DMS114 treated with DMSO at 0.1 percent for 48 hours (cell line): ENCODE measurements around the gene HOXA4.

ENCODE experiments used
- DNase-seq: peaks from one replicate; lab custom pipeline; 2025; ENCODE audit not compliant: unreplicated experiment; lab: John Stamatoyannopoulos, UW

The HOXA4 gene

GRCh38 chr7:27117887-27118491 lies 12.6 kb downstream of the HOXA4 start:
- no peak for DNase-seq

DNA sequence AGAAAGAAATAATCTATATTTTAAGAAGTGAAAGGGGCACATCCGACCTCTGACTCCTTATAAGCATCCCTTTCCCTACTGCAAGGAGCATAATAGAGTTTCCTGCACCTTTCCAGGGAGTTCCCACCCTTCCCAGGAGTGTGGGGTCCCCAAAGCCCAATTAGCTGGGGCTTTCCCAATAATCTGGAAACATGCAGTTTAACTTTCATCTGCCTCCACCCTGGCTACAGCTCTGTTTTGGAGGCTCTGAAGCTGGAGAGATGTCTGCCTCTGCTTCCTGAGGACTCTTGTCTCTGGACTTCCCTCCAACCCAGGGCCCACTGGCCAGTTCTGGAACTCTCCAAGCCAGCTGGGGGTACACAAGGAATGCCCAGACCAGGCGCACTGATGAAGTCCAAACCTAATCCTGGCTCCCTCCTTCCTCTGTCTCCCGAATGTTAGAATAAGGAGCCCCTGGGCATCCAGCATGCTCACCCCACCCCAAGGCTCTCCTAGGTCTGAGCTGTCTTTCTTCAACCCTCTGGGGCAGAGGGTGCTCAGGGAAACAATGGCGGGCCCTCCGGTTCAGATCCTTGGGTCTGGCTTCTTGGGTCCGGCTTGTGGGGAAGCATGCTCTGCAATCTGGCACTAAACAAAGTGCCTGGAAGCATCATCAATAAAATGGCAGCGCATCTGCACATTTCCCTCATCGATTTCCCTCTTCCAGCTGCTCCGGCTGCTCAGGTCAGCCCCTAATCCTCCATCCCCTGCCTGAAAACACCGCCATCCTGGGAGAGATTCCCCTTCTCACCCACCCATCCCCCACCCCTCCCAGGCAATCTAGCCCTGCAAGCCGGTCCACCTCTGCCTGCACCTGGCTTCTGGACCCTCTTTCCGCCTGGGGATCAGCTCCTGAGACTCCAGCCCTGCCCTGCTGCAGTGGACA lies 13.3 kb downstream of the HOXA4 start:
- no peak for DNase-seq

- no peak for DNase-seq
Observed at GRCh38 chr7:27116031-27116961, 14.3 kb downstream of the HOXA4 start.

DNA sequence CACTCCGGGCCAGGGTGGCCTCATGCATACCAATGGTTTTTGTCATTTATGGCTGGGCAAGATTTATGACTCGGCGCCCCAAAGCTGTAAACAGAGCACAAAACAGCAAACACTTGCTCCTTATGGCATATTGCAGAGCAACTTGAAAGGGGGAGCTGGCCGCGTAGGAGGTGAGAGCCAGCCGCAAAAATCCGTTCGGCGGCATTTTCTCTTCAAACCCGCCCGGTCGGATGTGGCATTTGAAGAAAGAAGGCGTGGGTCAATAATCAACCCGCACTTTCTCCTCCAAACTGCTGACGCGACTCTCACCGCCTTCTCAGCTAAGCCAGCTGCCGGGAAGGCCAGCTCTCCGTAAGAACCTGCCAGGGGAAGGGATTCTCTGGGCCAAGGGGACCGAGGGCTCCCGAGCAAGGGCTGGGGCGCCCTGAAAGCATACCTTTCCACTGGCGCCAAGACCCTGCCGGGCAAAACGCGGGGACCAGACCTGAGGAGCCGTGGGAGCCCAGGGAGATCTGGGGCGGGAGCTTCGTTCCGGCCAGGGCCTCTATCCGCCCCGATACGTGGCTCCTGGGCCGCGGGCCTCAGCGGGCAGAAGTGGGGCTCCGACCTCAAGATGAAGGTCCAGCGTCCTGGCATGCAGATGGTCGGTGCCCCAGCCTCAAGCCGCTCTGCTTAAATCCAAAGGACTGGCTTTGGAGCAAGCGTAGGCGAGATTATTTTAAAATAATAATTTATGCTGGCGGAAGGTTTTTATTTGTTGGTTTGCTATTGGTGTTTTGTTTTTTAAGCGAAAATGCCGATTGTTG lies 15.1 kb downstream of the HOXA4 start:
- DNase-seq: no peak

DNA sequence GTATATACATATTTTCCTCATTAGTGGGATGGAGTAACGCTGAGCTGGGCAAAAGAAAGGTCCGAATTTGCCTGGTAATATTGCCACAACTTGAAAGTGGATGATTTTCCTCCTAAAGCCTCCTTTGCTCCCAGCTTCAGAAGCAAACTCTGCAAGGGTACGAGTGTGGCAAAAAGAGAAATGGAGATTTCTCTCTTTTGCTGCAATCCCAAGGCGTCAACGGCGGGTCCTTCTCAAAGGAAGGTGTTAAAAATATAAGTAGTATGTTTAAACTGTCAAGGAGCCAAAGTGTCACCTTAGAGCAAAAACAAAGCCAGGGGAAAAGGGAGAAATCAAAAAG lies 15.7 kb downstream of the HOXA4 start:
- DNase-seq: no peak

DNA sequence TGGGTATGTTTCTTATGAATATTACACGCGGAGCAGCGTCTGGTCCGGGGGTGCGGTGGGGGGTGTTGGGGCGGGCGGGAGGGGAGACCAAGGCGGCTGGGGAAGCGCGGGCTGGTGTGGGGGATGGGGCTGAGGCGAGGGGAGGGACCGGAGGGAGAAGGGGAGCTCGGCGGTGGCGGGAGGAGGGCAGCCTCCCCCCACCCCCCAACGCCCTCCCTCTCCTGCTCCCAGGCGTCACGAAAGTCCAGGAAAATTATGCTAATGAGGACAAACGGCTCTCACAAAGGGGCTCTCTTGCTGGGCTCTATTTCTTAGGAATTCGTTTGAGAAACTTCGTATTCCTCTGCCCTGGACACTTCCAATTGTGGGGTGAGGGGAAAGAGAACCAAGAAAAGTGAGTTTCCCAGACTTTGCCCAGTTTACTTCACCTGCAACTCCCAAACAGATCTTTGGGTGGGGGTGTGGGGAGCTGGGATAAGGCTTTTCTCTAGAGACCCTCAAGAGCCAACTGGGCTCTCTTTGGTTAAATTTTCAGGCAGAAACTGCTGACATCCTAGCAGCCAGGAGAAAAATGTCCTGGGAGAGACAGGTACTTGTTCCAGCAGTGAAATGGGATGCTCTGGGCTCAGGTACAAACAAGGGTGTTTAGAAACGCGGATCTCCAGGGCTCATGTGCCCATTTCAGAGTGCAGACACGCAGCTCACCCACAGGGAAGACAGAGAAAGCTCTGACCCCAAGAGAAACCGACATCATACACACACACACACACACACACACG lies 16.4 kb downstream of the HOXA4 start:
- DNase-seq: no peak

- no peak for DNase-seq
Observed at GRCh38 chr7:27112955-27113949, 17.3 kb downstream of the HOXA4 start.

DNA sequence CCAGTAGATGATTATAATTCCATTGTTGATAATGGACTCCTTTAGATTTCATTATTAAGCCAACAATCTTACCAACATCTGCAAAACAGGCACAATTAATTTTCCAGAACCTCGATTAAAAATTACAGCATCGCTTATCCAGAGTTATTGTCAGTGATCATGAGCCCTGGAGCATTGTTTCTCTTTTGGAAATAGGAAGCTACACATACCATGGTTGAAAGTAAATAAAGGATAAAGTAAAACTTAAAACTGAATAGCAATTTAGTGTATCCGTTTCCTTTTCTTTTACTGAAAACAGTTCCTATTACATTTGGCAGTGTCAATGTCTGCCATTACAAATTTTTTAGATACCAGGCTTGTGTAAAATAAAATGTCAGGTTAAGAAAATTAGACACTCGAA lies 18.2 kb downstream of the HOXA4 start:
- no peak for DNase-seq

DNA sequence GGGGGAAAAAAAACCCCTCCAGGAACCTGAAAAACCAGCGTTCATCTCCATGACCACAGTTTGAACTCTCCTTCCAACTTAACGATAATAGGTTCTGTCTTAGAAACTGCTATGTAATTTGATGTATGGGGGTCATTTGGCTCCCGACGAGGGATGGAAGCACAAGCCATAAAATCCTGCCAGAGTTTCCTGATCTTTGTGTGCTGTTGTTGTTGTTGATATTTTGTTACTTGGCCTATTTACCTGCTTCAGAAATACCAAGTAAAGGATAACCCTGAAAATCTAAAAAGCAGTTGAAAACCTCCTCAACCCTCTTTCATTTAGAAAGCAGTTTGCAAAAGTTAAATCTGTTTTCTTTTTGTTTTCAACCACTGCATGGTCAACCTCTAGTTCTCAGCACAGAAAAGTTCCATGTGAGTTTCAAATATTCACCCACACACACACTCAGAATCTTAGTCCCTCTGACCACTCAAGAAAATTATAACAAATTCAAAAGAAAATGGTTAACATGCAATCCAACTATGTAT lies 18.7 kb downstream of the HOXA4 start:
- DNase-seq: no peak

DNA sequence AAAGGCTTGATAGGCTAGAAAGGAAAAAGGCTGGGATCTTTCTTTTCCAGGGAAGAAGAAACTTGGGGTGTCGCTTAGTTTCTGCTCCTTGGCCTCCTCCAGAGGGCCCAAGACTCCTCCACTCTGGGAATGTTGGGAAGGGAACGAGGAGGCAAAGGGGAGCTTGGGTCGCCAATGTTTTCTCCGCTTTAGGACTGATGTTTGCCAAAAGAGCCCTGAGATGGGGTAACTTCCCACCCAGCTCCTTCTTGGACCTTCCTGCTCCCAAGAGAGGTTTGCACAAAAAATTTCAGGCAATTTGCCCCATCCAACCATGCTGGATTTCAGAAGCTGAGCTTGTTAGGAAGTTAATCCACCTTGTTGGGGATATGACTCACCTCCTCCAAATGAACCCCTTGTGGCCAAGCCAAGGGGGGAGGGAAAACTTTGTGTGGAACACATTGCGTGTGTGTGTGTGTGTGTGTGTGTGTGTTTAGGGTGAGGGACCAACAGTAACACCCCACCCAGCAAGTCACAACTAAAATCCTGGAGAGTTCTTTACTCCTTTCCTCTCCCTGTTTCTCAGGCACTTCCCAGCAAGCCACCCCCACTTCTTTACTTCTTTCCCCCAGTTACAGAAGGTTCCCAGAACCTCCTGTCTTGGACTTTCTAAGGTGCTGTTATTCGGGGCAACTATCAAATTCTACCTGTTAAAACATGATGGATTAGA lies 19.4 kb downstream of the HOXA4 start:
- no peak for DNase-seq

DNA sequence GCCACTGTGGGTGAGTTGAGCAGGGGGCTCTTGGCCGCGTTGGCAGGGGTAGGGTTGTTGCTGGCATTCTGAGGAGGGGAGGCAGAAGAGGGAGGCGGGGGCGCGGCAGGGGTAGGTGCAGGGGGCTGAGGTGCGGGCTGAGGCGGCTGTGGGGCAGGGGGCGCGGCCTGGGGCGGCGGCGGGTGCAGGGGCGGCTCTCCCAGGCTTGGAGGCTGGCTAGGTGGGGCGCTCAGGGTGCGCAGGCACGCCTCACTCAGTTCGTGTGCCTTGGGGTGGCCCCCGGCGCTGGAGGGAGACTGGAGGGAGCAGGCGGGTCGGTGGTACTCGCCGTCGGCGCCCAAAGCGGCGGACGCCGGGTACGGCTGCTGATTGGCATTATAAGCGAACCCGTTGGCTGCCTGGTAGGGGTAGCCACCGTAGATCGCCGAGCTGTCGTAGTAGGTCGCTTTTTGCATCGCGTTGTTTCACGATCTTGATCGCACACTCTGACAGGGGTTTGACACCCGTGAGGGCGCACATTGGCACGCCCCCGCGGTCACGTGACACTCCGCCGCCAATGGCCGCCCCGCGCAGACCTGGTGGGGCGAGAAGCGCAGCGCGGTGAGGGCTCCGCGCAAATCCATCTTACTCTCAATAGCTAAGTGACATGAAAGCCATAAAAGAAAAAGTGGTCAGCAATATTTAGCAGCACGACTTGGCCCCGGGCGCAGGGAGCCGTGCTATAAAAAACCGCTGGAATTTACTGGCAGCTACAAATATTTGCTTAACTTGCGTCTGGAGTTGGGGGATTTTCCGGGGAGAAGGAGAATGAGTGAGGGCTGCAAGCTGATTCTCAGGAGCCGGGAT lies 20.1 kb downstream of the HOXA4 start:
- no peak for DNase-seq

DNA sequence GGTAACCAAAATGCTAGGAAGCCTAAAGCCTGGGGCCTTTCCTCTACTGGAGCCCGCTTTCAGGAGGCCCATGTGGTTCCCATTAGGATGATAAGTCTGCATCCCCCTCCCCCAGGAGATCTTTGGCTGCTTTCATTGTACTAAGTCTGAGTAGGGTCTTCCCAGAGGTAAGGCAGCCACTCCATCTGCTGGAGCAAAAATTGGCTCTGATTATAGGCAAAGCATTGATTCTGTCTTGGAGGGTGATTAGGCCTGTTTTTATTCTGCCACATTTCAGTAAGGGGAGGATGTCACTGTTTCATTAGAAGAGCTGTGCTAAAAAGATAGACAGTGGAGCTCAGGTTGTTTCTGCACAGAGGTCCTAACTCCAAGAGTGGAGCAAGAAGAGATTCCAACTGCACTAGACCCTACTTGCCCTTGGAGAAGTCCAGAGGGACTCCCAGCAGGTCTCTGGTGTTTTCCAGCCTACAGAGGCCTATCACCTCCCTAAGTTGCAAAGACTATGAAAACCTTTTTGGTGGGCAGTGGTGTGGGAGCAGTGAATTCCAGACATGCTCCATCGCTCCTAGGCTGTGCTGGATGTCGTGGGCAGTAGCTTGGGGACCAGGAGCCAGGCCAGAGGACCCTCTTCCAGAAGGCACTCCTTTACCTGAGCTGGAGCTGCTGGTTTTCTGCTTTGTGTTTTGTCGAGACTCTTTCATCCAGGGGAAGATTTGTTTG lies 20.9 kb downstream of the HOXA4 start:
- no peak for DNase-seq

GRCh38 chr7:27108390-27109127 lies 22.0 kb downstream of the HOXA4 start:
- no peak for DNase-seq

GRCh38 chr7:27107391-27108381 lies 22.9 kb downstream of the HOXA4 start:
- no peak for DNase-seq

GRCh38 chr7:27106901-27107240 lies 23.7 kb downstream of the HOXA4 start:
- DNase-seq: no peak
